Psoas muscle (tissue), 8 donors: ENCODE results near the gene IDI2. TPM values are rescaled to one million over a fixed set of nuclear protein-coding genes. Genes with fewer than 3 reads are reported as not detected.
A peak's percentile ranks its signal among the peaks of the same experiment; 100 is the strongest.

ENCODE experiments used
- ATAC-seq, 4 donors: fragments of 200-7000 bp; cut with Tn5 transposase; one replicate each; pipeline ENCODE4 v1.9.1; 2020; ENCODE audit warnings: moderate library complexity in 3 of 4, mild to moderate bottlenecking in 2 of 4
- DNase-seq, 2 donors: peaks; one replicate each; pipeline ENCODE4 v3.0.0-alpha.2; 2020
- H3K27ac ChIP-seq: fragments of 200-600 bp; one replicate; pipeline ENCODE4 v1.8.0; 2022
- H3K27me3 ChIP-seq, 3 donors: fragments of 200-600 bp in 1 of 3; one replicate each; pipeline versions ENCODE4 v1.6.1 to v1.8.0; 2013 to 2022; ENCODE audit warnings: low read length in 2 of 3, mild to moderate bottlenecking in 2 of 3, moderate library complexity in 1 of 3; ENCODE audit not compliant: insufficient read depth in 3 of 3
- H3K36me3 ChIP-seq, 2 donors: fragments of 200-600 bp in 1 of 2; one replicate each; pipeline versions ENCODE4 v1.6.1 to v1.8.0; 2013 to 2022; ENCODE audit warnings: low read depth in 1 of 2, mild to moderate bottlenecking in 1 of 2, moderate library complexity in 1 of 2; ENCODE audit not compliant: insufficient read depth in 1 of 2
- H3K4me1 ChIP-seq: fragments of 200-600 bp; one replicate; pipeline ENCODE4 v1.8.0; 2022
- H3K4me3 ChIP-seq: fragments of 200-600 bp; one replicate; pipeline ENCODE4 v1.8.0; 2022; ENCODE audit warnings: mild to moderate bottlenecking
- H3K9me3 ChIP-seq: fragments of 200-600 bp; one replicate; pipeline ENCODE4 v1.8.0; 2022
- CTCF ChIP-seq: fragments of 200-600 bp; IDR thresholded peaks from one replicate; pipeline ENCODE4 v1.8.0; 2022; ENCODE audit warnings: antibody characterized with exemption
- WGBS, 3 donors: extraction: QIAGEN DNeasy Blood & Tissue Kit; methylation state at CpG; one replicate each; pipeline versions ENCODE4 v1.1.6 to v1.1.7; 2013; 5-methylcytosine and 5-hydroxymethylcytosine counted together
- intact Hi-C, 2 donors: fragments of 100-400 bp; cut with DNase I; formaldehyde crosslinking; loops; one replicate each; pipeline versions ENCODE4 v1.11.0 to v1.14.2; 2022
- polyA plus RNA-seq, 3 donors: library from polyadenylated mRNA; stranded (reverse); fragments of 200-250 nt; gene quantifications; one replicate each; pipeline ENCODE4 v1.2.3, GENCODE V29; 2013
- total RNA-seq, 4 donors: library from RNA; stranded (reverse); fragmentation: NEBNext Ultra II Directional in 2 of 4; extraction: Animal tissue kit (Norgen Biotek cat#: 25700) in 2 of 4; gene quantifications; one replicate each; pipeline versions ENCODE4 v1.2.1 to v1.2.4, GENCODE V29; 2021 to 2023
- donor health status: healthy with polysubstance abuse.
- donor health status: DM: no; HTN: no; CAD: no; lungs with moderate emphysema.
- donor health status: Bipolar disorder and iron deficiency.
- donor health status: healthy.
- donor health status: DM: yes; HTN: yes; CAD: no.
- donor health status: DM: no; HTN: no; CAD: no.
- donor health status: DM: no; HTN: no; CAD: no.
- donor health status: DM: yes; HTN: yes; CAD: no.

IDI2 gene
- total and polyA plus RNA-seq, 7 donors = 16.6 to 182 (median 133) TPM

DNA sequence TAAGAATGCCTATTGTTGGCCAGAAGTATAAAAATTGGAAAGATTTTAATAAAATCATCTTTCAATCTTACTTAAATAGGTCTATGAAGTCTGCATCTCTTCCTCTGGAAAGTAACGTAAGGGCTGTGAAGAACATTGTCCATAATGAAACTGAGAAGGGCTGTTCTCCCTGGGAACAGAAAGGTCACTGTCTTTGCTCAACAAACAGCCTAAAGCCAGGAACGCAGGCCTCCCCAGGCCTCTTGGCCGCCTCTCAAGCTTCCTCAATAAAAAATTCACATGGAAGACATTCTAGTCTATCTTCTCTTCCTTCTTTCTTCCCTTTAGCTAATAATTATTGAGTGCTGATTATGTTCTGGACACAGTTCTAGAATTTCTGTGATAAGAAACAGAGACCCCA lies 9.1 kb upstream of the IDI2 start:
- peak overlapping the region; percentile 49 for H3K4me3 ChIP-seq
- ATAC-seq (peak; percentile 36 to 53 (median 42)), DNase-seq (no peak)
- no peak for TF ChIP-seq CTCF
- intact Hi-C loops = no loop called here
- peak overlapping the region; percentile 94 for H3K27ac ChIP-seq
- H3K27me3 ChIP-seq = no peaks in the 10 kb centered on the region
- H3K9me3 ChIP-seq = no peaks in the 10 kb centered on the region
- 30 to 34% (median 33%) methylated on average over 3 of the region's 3 CpGs for WGBS, 3 donors
- H3K36me3 ChIP-seq = peaks cover 0 to 15% of the 10 kb centered on the region in 2 donors
- H3K4me1 ChIP-seq = peaks cover 34% of the 10 kb centered on the region

DNA sequence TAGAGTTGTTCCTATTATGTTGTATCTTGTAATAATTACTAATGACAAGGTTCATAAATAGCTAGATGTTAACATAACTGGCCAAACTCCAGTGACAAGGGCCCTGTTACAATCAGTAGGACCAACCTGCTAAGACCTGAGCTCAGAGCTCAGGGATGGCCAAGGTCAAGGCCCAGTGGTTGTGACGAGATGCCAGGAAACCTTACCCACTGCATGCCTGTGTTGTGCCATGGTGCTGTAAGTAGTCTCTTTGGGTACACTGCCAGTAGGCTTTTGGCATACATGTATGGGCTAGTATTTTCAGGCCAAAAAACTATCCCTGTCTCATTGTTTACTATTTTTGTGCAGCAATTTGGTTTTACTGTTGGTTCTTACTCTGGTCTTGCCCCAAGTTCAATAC lies 7.9 kb upstream of the IDI2 start:
- peaks cover 0 to 8% of the 10 kb centered on the region in 2 donors for H3K36me3 ChIP-seq
- peak overlapping the region; percentile 49 for H3K4me3 ChIP-seq
- H3K4me1 ChIP-seq = peaks cover 27% of the 10 kb centered on the region
- ATAC-seq (peak; percentile 82 to 87 (median 86)), DNase-seq (peak; percentile 46 to 80)
- no peaks in the 10 kb centered on the region for H3K9me3 ChIP-seq
- intact Hi-C loops = no loop called here
- H3K27ac ChIP-seq = peak overlapping the region; percentile 94
- WGBS, 3 donors = 27 to 30% (median 27%) methylated on average over 1 of the region's 1 CpG
- no peak for TF ChIP-seq CTCF
- no peaks in the 10 kb centered on the region for H3K27me3 ChIP-seq

DNA sequence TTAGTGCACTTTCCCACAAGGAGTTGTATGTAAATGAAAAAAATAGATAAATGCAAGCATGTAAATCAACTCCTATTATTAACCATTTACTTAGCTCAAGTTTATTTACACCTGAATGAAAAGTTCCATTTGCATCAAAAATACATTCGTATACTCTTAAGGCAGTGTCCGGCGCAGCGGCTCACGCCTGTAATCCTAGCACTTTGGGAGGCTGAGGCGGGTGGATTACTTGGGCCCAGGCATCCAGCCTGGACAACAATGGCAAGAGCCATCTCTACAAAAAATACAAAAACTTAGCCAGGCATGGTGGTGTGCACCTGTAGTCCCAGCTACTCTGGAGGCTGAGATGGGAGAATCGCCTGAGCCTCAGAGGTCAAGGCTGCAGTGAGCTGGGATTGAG lies 4.2 kb upstream of the IDI2 start:
- TF ChIP-seq CTCF = no peak
- H3K4me3 ChIP-seq = no peak overlapping the region
- ATAC-seq (no peak), DNase-seq (no peak)
- H3K27me3 ChIP-seq = no peaks in the 10 kb centered on the region
- intact Hi-C loops = no loop called here
- no peaks in the 10 kb centered on the region for H3K9me3 ChIP-seq
- peaks cover 16% of the 10 kb centered on the region for H3K4me1 ChIP-seq
- peaks cover 0 to 3% of the 10 kb centered on the region in 2 donors for H3K36me3 ChIP-seq
- no peak overlapping the region for H3K27ac ChIP-seq
- WGBS, 3 donors = 96 to 97% (median 97%) methylated on average over 7 of the region's 7 CpGs

DNA sequence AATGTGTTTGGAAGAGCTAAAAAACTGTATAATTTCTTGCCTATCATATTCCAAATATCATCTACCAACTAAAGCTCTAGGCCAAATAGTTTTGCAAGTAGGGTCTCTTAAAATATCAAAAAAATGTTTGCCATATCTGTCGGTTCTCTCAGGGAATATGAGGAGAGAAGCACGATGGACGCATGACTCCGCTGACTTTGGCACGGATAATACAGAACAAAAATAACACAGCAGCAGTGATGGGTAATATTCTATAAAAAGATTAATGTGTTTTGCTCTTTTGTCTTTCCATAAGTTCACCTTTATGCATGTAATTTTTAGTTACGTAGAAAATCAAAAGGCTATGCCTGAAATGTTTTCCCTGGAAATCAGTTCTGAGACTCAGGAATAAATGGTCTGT lies 919 bp upstream of the IDI2 start:
- peak overlapping the region; percentile 58 for H3K4me3 ChIP-seq
- no peak for TF ChIP-seq CTCF

GRCh38 chr10:1024103-1024502 lies 1.6 kb downstream of the IDI2 start:
- DNase-seq (no peak), ATAC-seq (peak in 2 of 4 donors; percentile 1 to 2)
- Histone ChIP-seq H3K36me3 (peaks cover 5 to 33% of the 10 kb centered on the region in 2 donors), H3K27ac (peak overlapping the region; percentile 88), H3K9me3 (no peaks in the 10 kb centered on the region), H3K4me3 (peak overlapping the region; percentile 58), H3K4me1 (peaks cover 26% of the 10 kb centered on the region), H3K27me3 (no peaks in the 10 kb centered on the region)
- intact Hi-C loops = loop anchor here in 1 of 2 donors (5.0 kb wide), 1 partner anchor 38 kb away; no protein-coding TSS in a partner anchor
- no peak for TF ChIP-seq CTCF
- WGBS, 3 donors = 49 to 81% (median 59%) methylated on average over 12 of the region's 12 CpGs

More for the DNA sequence above, 919 bp upstream of the IDI2 start:
- no peaks in the 10 kb centered on the region for H3K9me3 ChIP-seq
- 31 to 43% (median 39%) methylated on average over 6 of the region's 6 CpGs for WGBS, 3 donors
- DNase-seq = no peak
- intact Hi-C loops = loop anchor here in 1 of 2 donors (2.0 kb wide), 1 partner anchor 44 kb away; no protein-coding TSS in a partner anchor
- H3K27me3 ChIP-seq = no peaks in the 10 kb centered on the region
- H3K4me1 ChIP-seq = peaks cover 26% of the 10 kb centered on the region
- peaks cover 3 to 8% of the 10 kb centered on the region in 2 donors for H3K36me3 ChIP-seq
- peak; percentile 57 to 83 (median 74) for ATAC-seq
- H3K27ac ChIP-seq = peak overlapping the region; percentile 88
